NCI-H69 (cell line): ENCODE data around the gene AKAP12.

Source experiments
- DNase-seq: peaks from one replicate; lab custom pipeline; 2025; lab: John Stamatoyannopoulos, UW

The AKAP12 gene, protein sequence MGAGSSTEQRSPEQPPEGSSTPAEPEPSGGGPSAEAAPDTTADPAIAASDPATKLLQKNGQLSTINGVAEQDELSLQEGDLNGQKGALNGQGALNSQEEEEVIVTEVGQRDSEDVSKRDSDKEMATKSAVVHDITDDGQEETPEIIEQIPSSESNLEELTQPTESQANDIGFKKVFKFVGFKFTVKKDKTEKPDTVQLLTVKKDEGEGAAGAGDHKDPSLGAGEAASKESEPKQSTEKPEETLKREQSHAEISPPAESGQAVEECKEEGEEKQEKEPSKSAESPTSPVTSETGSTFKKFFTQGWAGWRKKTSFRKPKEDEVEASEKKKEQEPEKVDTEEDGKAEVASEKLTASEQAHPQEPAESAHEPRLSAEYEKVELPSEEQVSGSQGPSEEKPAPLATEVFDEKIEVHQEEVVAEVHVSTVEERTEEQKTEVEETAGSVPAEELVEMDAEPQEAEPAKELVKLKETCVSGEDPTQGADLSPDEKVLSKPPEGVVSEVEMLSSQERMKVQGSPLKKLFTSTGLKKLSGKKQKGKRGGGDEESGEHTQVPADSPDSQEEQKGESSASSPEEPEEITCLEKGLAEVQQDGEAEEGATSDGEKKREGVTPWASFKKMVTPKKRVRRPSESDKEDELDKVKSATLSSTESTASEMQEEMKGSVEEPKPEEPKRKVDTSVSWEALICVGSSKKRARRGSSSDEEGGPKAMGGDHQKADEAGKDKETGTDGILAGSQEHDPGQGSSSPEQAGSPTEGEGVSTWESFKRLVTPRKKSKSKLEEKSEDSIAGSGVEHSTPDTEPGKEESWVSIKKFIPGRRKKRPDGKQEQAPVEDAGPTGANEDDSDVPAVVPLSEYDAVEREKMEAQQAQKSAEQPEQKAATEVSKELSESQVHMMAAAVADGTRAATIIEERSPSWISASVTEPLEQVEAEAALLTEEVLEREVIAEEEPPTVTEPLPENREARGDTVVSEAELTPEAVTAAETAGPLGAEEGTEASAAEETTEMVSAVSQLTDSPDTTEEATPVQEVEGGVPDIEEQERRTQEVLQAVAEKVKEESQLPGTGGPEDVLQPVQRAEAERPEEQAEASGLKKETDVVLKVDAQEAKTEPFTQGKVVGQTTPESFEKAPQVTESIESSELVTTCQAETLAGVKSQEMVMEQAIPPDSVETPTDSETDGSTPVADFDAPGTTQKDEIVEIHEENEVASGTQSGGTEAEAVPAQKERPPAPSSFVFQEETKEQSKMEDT (N-terminal part only)

DNA sequence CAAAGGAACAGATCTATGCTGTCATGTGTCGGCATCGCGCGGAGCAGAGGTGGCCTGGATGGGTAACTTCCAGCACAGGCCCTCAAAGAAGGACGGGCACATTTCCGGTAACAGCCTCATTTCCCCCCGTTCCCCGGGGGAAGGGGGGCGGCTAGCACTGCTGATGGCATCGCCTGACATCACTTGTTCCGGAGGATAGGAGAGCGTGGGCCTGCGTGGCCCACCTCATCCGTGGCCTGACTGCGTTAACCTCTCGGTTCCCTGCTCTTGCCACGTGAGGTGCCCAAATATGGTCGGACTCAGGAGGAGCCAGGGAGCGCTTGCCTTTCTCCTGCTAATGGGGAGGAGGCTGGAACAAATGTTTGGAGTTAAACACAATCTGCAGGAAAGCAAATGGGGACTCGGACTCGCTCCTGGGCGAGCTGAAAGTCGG lies at the start of gene AKAP12:
TSS of gene AKAP12 (plus strand) at position 365 of the 433 bp plus-strand sequence. CDS start 596 bp downstream, outside the sequence.
- DNase-seq: no peak

DNA sequence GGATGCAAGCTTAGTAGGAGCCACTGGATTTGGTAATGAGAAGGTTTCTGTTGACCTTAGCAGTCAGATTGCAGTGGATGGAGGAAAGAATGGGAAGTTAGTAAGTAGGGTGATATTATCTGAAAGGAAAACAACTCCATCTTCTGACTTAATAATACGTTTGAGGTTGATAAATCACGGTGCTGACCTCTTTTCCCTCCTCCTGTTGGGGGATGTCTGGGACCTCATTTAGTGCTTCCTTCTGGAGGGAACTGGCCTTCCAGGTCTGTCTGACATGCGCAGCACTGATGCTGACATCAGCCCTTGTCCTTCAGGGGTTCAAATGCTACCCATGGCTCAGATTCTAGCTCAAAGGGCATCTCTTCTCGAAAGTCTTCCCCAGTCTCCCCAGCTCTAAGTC lies 48.2 kb upstream of the AKAP12 start:
- DNase-seq: peak; percentile 87

DNA sequence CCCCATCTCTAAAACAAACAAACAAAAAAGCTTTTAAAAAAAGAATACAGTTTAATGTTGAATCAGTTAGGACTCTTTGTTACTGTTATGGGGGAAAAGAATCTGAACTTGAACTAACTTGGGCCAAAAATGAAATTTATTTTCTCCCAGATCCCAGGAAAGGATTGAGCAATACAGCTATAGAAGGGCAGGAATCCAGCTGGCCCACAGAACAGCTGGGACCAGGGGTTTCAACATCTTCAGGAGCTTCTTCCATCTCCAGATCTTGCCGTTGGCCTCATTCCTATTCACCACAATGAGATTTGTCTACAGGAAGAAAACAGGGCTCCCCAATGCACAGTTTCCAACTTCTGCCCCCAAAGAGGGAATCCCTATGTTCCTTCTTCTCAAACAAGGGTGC lies 43.2 kb upstream of the AKAP12 start:
- no peak for DNase-seq

DNA sequence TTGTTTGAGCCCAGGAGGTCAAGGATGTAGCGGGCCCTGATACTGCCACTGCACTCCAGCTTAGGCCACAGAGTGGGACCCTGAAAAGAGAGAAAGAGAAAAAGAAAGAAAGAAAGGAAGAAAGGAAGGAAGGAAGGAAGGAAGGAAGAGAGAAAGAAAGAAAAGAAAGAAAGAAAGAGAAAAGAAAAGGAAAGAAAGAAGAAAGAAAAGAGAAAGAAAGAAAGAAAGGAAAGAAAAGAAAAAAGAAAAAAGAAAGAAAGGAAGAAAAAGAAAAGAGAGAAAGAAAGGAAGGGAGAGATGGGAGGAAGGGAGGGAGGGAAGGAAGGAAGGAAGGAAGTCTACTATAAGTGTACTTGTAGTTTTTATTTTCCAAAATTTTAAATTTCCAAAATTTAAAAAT lies 42.2 kb upstream of the AKAP12 start:
- no peak for DNase-seq

DNA sequence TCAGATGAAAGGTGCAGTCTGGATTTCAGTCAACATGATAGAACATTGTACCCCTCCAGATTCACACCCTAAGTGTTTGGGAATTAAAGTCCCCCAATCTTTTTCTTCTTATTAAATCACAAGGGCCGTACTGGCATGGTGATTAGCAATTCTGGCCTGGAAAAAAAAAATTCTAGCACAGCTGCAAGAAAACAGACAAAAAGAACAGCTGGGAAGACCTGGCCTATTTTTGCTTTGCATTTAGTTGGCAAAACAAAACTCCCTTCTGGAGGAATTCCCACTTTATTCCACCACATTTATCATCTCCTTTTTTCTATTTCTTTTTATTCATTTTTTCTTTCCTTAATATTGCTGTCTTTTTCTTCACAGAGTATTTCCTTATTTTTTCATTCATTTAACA lies 39.8 kb upstream of the AKAP12 start:
- DNase-seq: no peak

DNA sequence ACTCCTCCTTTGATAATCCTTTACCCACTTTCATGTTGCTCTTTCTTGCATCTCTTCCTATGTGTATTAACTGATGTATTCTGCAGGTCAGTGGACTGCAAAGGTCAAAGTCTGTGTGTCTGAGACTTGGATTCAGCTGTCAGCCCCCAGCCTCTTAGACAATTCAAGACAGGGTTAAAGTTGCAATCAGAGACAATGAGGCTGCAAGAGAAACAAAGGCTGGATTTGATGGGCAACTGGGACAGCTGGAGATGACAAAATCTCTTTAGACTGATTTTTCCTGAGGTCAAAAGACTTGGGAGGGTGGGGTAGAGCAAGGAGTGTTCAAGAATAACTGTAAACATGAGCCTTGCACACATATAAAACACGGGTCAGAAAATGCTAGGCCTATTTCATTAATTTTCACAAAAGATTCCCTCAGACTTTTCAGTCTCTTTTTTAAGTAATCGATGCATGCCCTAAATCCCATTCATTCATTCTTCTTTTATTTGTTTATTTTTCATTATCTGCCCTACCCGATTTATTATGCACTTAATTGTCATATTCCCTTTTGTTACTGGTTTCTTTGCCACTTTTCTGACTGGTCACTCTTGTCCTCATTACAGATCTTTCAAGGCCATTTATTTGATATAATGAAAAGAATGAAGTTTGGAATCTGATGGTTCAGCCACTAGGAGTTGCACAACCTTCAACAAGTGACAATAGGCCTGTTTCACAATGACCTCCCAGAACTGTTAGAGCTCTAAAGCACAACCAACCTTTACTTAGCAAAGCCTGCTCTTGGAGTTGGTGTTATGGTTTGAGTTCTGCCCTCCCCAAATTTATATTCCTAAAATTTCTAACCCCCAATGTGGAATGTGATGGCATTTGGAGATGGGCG lies 33.8 kb upstream of the AKAP12 start:
- DNase-seq: no peak

DNA sequence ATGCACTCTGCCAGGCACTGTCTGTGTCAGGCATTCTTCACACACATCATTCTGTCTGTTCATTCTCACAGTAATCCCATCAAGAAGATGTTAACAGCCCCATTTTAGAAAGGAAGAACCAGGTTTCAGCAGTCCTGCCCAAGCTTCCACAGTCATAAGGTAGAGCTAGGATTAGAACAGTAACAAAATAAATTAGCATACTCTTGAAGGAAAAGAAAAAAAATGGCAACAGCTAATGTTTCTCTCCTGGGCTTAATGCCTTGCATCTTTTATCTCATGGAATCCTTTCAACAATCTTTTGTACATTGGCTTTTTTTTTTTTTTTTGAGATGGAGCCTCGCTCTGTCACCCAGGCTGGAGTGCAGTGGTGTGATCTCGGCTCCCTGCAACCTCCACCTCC lies 32.1 kb upstream of the AKAP12 start:
- DNase-seq: no peak

DNA sequence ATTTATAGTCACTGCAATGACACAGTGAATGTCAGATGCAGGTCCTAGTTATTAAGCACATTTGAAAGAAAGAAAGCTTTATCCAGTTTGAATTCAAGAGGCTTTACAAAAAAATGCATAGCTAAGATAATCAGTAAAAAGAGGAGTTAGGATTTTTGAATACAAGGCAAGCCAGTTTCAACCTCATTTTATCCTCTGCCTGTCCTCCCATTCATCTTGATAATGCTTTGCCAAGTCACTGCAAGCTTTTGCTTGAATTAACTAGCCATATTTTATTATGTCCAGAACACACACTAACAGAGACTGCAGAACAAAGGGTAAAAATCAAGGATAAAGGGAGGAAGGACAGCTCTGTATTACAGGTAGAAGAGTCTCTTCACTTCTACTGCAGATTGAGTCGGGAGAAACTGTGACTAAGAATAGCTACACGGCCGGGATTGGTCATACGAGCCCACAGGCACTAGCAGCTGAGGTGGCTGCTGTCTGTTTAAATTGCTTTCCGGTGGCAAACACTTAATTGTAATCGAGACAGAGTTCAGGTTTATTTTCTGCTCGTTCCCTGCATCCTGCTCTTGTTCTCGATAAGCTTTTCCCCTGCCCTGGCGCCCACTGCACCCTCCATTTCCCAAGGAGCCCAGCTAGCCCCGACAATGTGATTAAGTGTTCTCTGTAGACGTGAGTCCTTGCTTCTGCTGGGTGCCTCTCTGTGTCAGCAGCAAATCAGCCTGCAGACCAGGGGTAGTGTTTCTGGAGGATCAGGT lies 30.5 kb upstream of the AKAP12 start:
- peak; percentile 46 for DNase-seq

DNA sequence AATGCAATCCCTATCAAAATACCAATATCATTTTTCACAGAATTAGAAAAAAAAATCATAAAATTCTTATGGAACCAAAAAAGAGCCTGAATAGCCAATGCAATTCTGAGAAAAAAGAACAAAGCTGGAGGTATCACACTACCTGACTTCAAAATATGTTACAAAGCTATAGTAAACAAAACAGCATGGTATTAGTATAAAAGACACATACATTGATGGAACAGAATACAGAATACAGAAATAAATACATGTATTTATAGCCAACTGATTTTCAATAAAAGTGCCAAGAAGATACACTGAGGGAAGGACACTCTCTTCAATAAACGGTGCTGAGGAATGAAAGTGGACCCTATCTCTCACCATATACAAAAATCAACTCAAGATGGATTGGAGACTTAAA lies 28.7 kb upstream of the AKAP12 start:
- DNase-seq: no peak

DNA sequence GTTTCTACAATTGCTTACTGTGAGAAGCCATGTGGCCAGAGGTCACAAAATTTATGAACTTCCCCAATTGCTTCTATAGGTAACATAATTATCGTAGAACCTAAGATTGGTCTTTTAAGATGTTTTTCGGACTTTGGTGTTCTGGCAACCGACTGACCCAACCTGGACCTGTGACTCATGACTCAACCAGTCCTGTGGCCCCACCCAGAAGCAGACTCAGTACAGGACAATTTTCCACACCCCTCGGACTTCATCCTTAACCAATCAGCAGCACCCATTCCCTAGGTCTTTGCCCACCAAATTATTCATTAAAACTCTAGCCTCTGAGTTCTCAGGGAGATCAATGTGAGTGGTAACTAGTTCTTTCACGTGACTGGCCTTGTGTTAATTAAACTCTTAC lies 26.4 kb upstream of the AKAP12 start:
- DNase-seq: no peak

DNA sequence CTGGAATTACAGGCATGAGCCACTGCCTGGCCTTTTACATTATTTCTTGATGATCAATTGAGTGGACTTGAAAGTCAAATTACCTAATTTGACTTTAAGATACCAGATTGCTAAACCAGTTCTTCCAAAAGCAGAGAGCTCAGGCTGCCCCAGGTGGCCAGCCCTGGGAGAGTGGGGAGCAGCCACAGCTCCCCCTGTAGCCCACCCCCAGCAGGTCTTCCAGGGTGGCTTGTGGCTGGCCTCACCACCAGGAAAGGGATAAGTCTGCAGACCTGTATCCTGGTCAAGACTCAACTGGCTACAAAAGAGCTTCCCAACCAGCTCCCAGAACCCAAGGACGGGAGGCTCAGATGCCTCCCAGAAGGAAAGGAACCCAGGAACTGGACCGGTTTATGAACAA lies 23.8 kb upstream of the AKAP12 start:
- DNase-seq: no peak

DNA sequence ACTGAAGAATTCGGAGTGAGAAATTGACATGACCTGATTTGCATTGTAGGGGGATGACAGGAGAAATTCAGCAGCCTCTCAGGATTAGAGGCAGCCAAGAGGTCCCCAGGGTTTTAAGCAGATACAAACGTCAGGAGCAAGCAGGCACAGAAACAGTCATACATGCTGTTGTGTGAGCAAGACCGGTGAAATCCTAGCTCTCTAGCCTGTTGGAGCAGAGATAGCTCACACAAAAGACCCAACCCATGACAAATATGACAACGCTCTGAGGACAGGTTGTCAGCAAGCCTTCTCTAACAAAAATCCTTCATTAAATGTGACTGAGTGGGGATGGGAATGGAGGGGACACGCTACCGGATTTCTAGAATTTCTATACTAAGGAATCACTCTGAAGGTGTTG lies 23.0 kb upstream of the AKAP12 start:
- DNase-seq: no peak

DNA sequence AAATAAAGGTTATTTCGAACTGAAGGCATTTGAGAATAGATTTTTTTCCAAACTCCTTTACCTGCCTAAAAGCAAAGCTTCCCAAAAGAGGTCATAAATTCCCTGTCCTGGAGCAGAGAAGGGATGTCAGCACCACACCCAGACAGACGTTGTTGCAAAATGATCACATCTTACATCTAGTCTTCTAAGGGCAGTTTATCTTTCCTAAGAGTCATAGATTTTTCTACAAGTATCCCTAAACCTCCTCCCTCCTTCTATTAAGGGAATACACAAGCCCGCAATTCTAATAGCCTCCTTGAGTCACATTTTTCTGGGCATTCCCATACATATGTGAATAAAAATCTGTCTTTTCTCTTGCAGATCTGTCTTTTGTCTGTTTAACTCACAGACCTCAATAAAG lies 20.6 kb upstream of the AKAP12 start:
- no peak for DNase-seq

DNA sequence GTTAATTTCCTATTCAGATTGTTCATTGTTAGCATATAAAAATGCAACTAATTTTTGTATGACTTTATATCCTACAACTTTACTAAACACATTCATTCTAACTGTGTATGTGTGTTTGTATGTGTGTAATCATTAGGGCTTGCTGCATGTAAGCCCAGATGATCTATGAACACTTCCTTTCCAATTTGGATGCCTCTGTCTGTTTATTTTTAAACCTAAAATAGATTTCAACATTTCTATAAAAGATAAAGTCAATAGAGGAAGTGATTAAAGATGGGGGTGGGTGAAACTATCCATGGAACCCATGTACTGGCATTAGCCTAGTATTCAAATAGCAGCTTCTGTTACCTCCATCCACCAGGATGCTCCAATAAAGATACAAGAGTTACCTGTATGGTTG lies 15.7 kb upstream of the AKAP12 start:
- DNase-seq: no peak

DNA sequence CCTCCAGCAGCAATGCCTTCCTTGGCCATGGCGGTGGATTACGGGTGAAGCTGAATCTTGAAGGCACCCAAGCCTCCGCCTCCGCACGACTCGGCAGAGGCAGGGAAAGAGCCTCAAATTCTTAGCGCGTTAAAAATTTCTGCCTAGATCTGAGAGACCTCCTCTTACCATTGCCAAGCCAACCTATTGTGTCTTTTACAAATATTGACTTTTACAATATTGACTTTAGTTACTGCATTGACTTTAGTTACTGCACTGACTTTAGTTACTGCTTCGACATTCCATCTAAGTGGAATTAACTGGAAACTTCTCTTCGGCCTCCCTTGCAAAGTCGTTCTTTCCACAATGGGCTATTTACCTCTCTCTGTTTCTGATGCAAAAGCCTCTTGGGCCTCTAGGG lies 13.8 kb upstream of the AKAP12 start:
- DNase-seq: no peak

DNA sequence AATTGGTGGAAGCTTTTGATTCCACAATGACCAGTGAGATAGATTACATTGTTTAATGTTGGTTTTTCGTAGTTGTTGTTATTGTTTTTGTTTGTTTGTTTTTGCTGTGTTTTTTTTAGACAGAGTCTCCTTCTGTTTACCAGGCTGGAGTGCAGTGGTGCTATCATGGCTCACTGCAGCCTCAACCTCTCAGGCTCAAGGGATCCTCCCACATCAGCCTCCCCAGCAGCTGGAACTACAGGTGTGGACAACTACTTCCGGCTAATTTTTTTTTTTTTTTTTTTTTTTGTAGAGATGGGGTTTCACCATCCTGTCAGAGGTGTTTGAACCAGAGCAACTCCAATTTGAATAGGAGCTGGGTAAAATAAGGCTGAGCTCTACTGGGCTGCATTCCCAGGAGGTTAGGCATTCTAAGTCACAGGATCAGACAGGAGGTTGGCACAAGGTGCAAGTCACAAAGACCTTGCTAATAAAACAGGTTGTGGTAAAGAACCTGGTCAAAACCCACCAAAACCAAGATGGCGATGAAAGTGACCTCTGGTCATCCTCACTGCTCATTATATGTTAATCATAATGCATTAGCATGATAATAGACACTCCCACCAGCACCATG lies 10.9 kb upstream of the AKAP12 start:
- DNase-seq: no peak

DNA sequence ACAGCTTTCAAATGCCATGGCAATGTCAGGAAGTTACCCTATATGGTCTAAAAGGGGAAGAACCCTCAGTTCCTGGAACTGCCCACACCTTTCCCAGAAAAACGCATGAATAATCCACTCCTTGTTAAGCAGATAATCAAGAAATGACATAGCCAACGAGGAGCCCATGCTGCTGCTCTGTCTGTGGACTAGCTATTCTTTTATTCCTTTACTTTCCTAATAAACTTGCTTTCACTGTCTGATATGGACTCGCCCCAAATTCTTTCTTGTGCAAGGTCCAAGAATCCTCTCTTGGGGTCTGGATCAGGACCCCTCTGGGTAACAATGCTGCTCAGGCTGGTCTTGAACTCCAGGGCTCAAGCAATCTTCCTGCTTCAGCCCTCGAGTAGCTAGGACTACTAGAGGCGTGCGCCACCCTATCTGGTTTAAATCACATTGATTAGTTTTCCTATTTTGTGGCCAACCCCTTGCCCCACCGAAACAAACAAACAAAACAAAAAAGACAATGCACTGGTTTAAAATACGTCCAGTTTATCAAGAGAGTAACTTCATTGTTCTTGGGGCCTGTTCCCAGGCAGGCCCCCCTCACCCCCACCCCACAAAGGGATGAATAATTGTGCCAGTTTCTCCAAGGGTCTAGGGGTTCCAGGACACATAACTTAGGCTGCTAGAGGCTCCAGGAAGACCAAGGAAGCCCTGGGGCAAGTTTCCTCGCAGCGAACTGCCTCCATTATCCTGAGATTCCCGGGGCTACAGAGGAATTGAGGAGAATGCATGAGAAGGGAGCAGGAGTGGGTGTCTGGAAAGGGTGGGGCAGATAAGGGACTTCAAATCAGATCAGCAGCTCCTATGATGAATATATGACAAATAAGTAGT lies 10.1 kb upstream of the AKAP12 start:
- no peak for DNase-seq

DNA sequence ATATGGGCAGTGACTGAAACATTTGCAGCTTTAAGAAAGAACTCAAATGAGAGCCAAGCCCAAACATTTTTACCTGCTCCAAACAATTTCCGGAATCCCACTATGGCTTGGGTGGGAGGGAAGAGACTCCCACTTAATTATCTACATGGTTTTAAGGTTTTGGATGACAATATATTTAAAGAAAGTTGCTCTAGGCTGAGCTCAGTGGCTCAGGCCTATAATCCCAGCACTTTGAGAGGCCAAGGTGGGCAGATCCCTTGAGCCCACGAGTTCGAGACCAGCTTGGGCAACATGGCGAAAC lies 9.5 kb upstream of the AKAP12 start:
- DNase-seq: no peak

DNA sequence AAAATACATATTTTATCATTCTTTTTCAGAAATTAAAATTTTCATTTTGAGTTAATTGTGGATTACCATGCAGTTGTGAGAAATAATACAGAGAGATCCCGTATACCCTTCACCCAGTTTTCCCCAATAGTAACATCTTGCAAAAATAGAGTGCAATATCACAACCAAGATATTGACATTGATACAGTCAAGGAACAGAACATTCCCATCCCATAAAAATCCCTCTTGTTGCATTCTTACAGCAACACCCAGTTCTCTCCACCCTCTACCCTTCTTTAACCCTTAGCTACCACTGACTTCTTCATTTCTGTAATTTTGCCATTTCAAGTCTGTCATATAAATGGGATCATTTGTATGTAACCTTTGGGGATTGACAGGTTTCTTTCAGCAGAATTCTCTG lies 6.9 kb upstream of the AKAP12 start:
- DNase-seq: no peak
